Measurements from ENCODE around the gene ANKRD60.

GRCh38 chr20:58192567-58192966 is 35.9 kb downstream of the ANKRD60 start:
- no peak for TF ChIP-seq CTCF (IDR thresholded peaks at IDR 0.05)
- no peak for TF ChIP-seq POLR2A (IDR thresholded peaks at IDR 0.05)

Data from lower leg skin (tissue), 3 donors.